ENCODE data around the gene SLC36A2.

The SLC36A2 gene

DNA sequence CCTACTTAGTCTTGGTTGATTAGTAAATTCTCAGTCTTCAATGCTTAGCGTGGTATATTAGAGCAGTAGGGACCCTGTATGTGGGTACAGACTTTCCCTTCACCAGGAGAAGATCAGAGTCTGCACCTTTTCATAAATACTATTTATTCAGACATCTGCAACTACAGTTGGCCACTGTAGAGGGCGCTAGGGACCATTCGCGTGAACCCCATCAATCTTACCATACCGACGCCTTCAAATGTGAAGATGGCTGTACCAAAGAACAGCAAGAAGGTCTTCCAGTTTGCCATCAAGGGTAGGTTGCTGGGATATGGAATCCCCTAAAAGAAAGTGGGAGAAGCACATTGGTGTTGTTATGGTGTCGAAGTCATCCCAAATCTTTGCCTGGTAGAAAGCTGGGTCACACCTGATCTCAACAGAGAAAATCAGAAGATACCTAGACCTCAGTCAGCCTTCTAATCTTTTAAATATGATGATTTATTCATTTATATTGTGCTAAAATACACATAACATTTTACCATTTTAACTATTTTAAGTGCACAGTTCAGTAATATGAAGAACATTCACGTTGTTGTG is 62.9 kb downstream of the SLC36A2 start:
- TF ChIP-seq, protein P1, sequence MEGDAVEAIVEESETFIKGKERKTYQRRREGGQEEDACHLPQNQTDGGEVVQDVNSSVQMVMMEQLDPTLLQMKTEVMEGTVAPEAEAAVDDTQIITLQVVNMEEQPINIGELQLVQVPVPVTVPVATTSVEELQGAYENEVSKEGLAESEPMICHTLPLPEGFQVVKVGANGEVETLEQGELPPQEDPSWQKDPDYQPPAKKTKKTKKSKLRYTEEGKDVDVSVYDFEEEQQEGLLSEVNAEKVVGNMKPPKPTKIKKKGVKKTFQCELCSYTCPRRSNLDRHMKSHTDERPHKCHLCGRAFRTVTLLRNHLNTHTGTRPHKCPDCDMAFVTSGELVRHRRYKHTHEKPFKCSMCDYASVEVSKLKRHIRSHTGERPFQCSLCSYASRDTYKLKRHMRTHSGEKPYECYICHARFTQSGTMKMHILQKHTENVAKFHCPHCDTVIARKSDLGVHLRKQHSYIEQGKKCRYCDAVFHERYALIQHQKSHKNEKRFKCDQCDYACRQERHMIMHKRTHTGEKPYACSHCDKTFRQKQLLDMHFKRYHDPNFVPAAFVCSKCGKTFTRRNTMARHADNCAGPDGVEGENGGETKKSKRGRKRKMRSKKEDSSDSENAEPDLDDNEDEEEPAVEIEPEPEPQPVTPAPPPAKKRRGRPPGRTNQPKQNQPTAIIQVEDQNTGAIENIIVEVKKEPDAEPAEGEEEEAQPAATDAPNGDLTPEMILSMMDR (IDR thresholded peaks at IDR 0.05; ENCODE audit: low read depth, low read length), result no peak
- DNase-seq (ENCODE audit: extremely low read depth, low read depth), result no peak

DNA sequence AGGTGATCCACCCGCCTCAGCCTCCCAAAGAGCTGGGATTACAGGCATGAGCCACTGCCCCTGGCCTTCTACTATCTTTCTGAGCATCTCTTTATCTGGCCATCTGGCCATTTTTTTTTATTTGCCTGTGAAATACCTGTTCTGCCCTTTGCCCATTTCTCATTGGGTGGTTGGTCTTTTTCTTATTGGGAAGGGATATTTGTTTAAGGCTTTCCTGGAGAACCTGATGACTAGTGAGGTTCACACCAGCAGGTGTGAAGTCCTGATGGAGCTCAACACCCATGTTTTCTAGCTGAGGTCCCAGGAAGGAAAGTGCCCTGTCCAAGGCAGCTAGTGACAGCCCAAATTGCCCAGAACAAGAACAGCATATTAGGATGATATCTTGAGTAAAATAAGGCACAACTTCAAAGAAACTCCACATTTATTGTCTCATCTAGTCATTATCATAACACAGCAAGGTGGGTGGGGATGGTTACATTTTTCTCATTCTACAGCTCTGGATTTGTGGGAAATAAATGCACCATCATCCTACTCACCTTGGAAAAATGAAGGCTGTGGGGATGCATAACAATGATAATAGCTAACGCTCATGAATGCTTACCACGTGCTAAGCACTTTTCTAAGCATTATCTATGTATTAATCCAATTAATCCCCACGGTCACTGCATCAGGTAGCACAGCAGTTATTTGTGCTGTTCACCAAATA is 64.1 kb downstream of the SLC36A2 start:
- TF ChIP-seq, protein P1 (IDR thresholded peaks at IDR 0.05; ENCODE audit: low read depth, low read length), result no peak

DNA sequence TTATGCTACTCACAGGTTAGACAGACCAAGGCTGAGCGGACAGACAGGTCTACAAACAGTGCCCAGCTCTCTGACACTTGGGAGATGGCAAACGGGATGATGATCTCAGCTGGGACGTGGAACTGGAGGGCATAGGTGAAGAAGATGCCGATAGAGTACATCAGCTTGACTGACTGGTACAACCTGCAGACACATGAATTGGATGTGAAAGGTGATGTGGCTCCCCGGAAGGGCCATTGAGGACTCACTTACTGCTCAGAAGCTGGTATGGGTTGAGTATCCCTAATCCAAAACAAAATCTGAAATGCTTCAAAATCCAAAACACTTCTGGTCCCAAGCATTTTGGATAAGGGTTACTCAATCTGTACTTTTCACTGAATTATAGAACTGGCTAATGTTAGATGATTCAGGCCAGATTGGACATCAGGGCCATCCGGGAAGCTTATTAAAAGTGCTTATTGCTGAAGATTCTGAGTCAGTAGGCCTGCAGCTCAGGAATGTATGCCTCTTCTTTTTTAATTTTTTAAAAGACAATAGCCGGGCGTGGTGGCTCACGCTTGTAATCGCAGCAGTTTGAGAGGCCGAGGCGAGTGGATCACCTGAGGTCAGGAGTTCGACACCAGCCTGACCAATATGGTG is 66.2 kb downstream of the SLC36A2 start:
- TF ChIP-seq, protein P1 (IDR thresholded peaks at IDR 0.05; ENCODE audit: low read depth, low read length), result no peak
- no peak for DNase-seq (ENCODE audit: extremely low read depth, low read depth)

More for the DNA sequence above, 64.1 kb downstream of the SLC36A2 start:
- no peak for DNase-seq (ENCODE audit: extremely low read depth, low read depth)

DNA sequence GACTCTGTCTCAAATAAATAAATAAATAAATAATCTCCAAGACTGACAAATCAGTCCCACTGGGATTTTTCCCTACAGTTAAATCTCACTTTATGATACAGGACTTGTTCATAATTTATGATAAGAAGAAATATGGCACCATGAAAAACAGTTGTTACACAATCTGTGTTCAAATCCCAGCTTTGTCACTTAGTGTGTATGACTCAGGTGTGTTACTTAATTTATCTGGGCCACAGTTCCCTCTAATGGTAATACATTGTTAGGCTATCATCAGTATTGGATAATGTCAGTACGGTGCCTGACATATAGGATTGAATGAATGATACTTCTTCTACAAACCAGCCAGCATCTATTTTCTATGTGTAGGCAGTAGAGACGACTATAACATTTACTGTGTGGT is 66.9 kb downstream of the SLC36A2 start:
- TF ChIP-seq, protein P1 (IDR thresholded peaks at IDR 0.05; ENCODE audit: low read depth, low read length), result no peak
- no peak for DNase-seq (ENCODE audit: extremely low read depth, low read depth)

DNA sequence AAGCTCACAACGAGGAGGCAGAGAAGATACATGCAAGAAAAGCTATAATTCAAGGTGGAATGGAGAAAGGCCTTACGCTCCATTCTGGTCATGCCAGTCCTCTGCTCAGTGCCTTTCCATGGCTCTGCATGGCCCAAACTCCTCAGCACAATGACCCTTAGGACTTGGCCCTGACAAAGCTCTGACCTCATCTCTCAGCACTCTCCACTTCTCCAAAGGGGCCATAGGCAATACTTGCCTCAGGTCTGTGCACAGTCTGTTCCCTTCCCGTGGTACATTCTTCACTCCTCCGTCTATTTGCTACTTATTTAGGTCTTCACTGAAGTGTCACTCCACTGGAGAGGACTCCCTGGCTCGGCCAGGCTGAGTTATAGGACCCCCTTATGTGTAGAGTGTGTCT is 68.5 kb downstream of the SLC36A2 start:
- no peak for DNase-seq (ENCODE audit: extremely low read depth, low read depth)
- TF ChIP-seq, protein P1 (IDR thresholded peaks at IDR 0.05; ENCODE audit: low read depth, low read length), result no peak

DNA sequence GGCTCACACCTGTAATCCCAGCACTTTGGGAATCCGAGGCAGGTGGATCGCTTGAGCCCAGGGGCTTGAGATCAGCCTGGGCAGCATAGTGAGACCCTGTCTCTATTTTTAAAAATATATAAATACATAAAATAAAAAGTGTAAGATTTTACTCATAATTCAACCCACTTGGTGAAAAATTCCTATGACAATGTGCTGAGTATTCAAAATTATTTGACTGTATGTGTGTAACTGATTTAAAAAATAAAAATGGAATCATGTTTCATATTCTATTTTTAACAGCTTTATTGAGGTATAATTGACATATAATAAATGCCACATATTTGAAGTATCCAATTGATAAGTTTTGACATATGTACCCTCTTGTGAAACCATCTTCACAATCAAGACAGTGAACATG is 71.6 kb downstream of the SLC36A2 start:
- no peak for DNase-seq (ENCODE audit: extremely low read depth, low read depth)
- TF ChIP-seq, protein P1 (IDR thresholded peaks at IDR 0.05; ENCODE audit: low read depth, low read length), result no peak

DNA sequence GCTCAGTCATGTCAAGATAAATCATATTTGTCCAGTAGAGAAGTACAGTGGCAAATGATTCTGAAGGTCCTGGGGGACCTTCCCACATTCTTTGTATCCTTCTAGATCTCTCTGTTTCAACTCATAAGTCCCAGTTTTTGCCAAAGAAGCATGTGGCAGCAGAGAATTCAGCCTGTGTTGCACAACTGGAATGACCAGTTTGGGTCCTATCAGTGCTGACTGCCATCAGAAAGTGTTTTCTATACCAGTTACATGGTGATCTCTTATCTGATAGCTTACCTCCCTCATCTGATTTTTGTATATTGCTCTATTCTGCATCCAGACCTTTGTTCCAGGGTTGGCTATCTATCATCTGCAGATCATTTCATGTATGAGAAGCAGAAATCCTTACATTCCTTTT is 72.7 kb downstream of the SLC36A2 start:
- DNase-seq (ENCODE audit: extremely low read depth, low read depth), result no peak
- TF ChIP-seq, protein P1 (IDR thresholded peaks at IDR 0.05; ENCODE audit: low read depth, low read length), result no peak
